GM21723 (cell line): ENCODE results near the gene TCF4.
"Not testable (repeated sequence)": the region's sequence is repeated elsewhere in the genome, so short reads cannot be mapped to it uniquely, and the experiment has no call there.

Source experiments
- ATAC-seq: cut with Tn5 transposase; IDR thresholded peaks from one replicate; pipeline ENCODE4 v1.9.1; 2021; ENCODE audit warnings: mild to moderate bottlenecking, moderate library complexity; ENCODE audit not compliant: unreplicated experiment

Gene TCF4

GRCh38 chr18:55479656-55480420 is 108.2 kb downstream of the TCF4 start:
- ATAC-seq: no peak

GRCh38 chr18:55477860-55478581 is 110.0 kb downstream of the TCF4 start:
- ATAC-seq: no peak

GRCh38 chr18:55477499-55477859 is 110.5 kb downstream of the TCF4 start:
- ATAC-seq: peak; percentile 80

GRCh38 chr18:55475916-55476315 is 112.1 kb downstream of the TCF4 start:
- ATAC-seq: no peak

- ATAC-seq: no peak
Observed at GRCh38 chr18:55475467-55475866, 112.5 kb downstream of the TCF4 start.

- no peak for ATAC-seq
Observed at GRCh38 chr18:55473560-55473959, 114.4 kb downstream of the TCF4 start.

- no peak for ATAC-seq
Observed at GRCh38 chr18:55473058-55473457, 114.9 kb downstream of the TCF4 start.

GRCh38 chr18:55470826-55471225 is 117.2 kb downstream of the TCF4 start:
- ATAC-seq: no peak

GRCh38 chr18:55469134-55469533 is 118.9 kb downstream of the TCF4 start:
- not testable (repeated sequence) for ATAC-seq

- ATAC-seq: no peak
Observed at GRCh38 chr18:55466789-55467188, 121.2 kb downstream of the TCF4 start.

- ATAC-seq: no peak
Observed at GRCh38 chr18:55465313-55465712, 122.7 kb downstream of the TCF4 start.

GRCh38 chr18:55464581-55464980 is 123.4 kb downstream of the TCF4 start:
- ATAC-seq: no peak

GRCh38 chr18:55462652-55463051 is 125.3 kb downstream of the TCF4 start:
- no peak for ATAC-seq

- no peak for ATAC-seq
Observed at GRCh38 chr18:55461848-55462247, 126.1 kb downstream of the TCF4 start.

GRCh38 chr18:55458456-55459203 is 129.4 kb downstream of the TCF4 start:
- ATAC-seq: no peak

GRCh38 chr18:55457028-55457427 is 131.0 kb downstream of the TCF4 start:
- ATAC-seq: no peak

GRCh38 chr18:55455938-55456337 is 132.1 kb downstream of the TCF4 start:
- ATAC-seq: no peak

GRCh38 chr18:55453186-55453585 is 134.8 kb downstream of the TCF4 start:
- no peak for ATAC-seq

GRCh38 chr18:55452123-55452611 is 135.8 kb downstream of the TCF4 start:
- no peak for ATAC-seq

GRCh38 chr18:55449412-55450140 is 138.4 kb downstream of the TCF4 start:
- ATAC-seq: no peak

- no peak for ATAC-seq
Observed at GRCh38 chr18:55448420-55448819, 139.6 kb downstream of the TCF4 start.
